ENCODE data around the gene MYH7B. TPM values are rescaled to one million over a fixed set of nuclear protein-coding genes. Genes with fewer than 3 reads are reported as not detected.

Gene MYH7B
- total and polyA plus RNA-seq, 3 donors from 2014 or later, result 21.8 to 30.2 (median 24.3) TPM

GRCh38 chr20:35001596-35002362, 46.1 kb downstream of the MYH7B start:
- DNase-seq, result no peak
- no peak for TF ChIP-seq POLR2A (IDR thresholded peaks at IDR 0.05)
- TF ChIP-seq CTCF (IDR thresholded peaks at IDR 0.05), result no peak
- no peak overlapping the region for H3K27ac ChIP-seq
- no peaks in the 10 kb centered on the region for H3K4me1 ChIP-seq
- intact Hi-C loops (cut with DNase I; ENCODE audit: low total_unique reads), result no loop called here
- 87 to 94% methylated on average over 13 to 15 of the region's 15 CpGs for WGBS, 2 donors
- no peaks in the 10 kb centered on the region for H3K9me3 ChIP-seq
- H3K27me3 ChIP-seq, result no peaks in the 10 kb centered on the region
- H3K4me3 ChIP-seq, result no peak overlapping the region
- H3K36me3 ChIP-seq (ENCODE audit: low read depth, missing control alignments), result peaks cover 4% of the 10 kb centered on the region

- Histone ChIP-seq H3K27me3 (no peaks in the 10 kb centered on the region), H3K36me3 (ENCODE audit: low read depth, missing control alignments) (peaks cover 4% of the 10 kb centered on the region), H3K4me3 (no peak overlapping the region), H3K9me3 (no peaks in the 10 kb centered on the region), H3K27ac (no peak overlapping the region), H3K4me1 (no peaks in the 10 kb centered on the region)
- TF ChIP-seq POLR2A (IDR thresholded peaks at IDR 0.05) (no peak), CTCF (IDR thresholded peaks at IDR 0.05) (no peak)
- intact Hi-C loops (cut with DNase I; ENCODE audit: low total_unique reads), result no loop called here
- WGBS, 2 donors, result 72 to 78% methylated on average over 8 to 10 of the region's 10 CpGs
- DNase-seq, result peak; percentile 49
Measured at GRCh38 chr20:35002426-35003210, 47.0 kb downstream of the MYH7B start.

- DNase-seq, result no peak
- peaks cover 4% of the 10 kb centered on the region for H3K36me3 ChIP-seq (ENCODE audit: low read depth, missing control alignments)
- H3K27me3 ChIP-seq, result no peaks in the 10 kb centered on the region
- peak overlapping the region in 1 of 2 donors; percentile 8 for H3K27ac ChIP-seq
- no peaks in the 10 kb centered on the region for H3K9me3 ChIP-seq
- intact Hi-C loops (cut with DNase I; ENCODE audit: low total_unique reads), result no loop called here
- H3K4me1 ChIP-seq, result no peaks in the 10 kb centered on the region
- no peak overlapping the region for H3K4me3 ChIP-seq
- 86 to 98% methylated on average over 8 to 25 of the region's 25 CpGs for WGBS, 2 donors
- no peak for TF ChIP-seq POLR2A (IDR thresholded peaks at IDR 0.05)
- TF ChIP-seq CTCF (IDR thresholded peaks at IDR 0.05), result no peak
Measured at GRCh38 chr20:35003211-35004031, 47.8 kb downstream of the MYH7B start.

DNA sequence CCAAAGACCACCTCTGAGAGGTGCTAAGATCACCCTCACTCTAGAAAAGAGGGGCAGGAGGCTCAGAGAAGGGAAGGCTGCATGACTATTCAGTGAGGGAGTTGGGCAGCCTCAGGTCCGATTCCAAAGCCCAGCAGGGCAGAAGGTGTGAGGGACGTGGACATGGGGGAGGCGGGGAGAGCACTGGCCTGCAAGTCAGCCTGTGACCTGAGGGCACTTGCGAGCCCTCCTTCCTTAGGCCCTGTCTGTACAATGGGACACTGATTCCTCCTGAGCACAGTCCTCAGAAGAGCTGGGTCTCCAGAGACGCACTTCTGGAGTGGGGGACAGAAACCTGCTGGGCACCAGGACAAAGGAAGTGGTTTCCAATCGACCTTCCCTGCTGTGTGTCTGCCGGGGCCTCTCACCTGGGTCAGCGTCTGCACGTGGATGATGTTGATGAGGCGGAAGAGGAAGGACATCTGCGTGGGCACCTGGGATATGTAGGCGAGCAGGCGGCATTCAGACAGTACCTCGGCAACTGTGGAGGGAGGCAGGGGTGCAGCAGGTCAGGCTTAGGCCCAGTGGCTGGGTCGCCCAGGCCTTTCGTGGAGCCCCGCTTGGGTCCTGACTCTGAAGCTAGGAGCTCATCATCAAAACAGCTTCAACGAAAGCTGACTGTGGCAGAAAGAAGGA, 48.5 kb downstream of the MYH7B start:
- Histone ChIP-seq H3K27me3 (no peaks in the 10 kb centered on the region), H3K27ac (no peak overlapping the region), H3K4me1 (no peaks in the 10 kb centered on the region), H3K4me3 (no peak overlapping the region), H3K36me3 (ENCODE audit: low read depth, missing control alignments) (peaks cover 4% of the 10 kb centered on the region), H3K9me3 (no peaks in the 10 kb centered on the region)
- DNase-seq, result no peak
- 80 to 86% methylated on average over 17 of the region's 18 CpGs for whole genome bisulfite sequencing, 2 donors
- TF ChIP-seq CTCF (IDR thresholded peaks at IDR 0.05), result no peak
- TF ChIP-seq POLR2A (IDR thresholded peaks at IDR 0.05), result no peak
- intact Hi-C loops (cut with DNase I; ENCODE audit: low total_unique reads), result no loop called here

All from testis (tissue), 3 donors.